Spleen (tissue), 7 donors: ENCODE results near the gene NUP155.
"Not testable (repeated sequence)": the region's sequence is repeated elsewhere in the genome, so short reads cannot be mapped to it uniquely, and the experiment has no call there.

Experiments
- CTCF ChIP-seq, 11 experiments: fragments of 200-600 bp in 7 of 11; fragments of 450-650 bp in 4 of 11; sonication (generic) in 4 of 11; IDR thresholded peaks in 8 of 11; conservative IDR thresholded peaks in 3 of 11; 1 replicate in 7 of 11; 2 replicates in 4 of 11; pipeline versions ENCODE4 v1.4.0 to v1.8.0; 2016 to 2021; ENCODE audit warnings: antibody characterized with exemption in 11 of 11, inconsistent platforms in 4 of 11, mild to moderate bottlenecking in 1 of 11
- POLR2A ChIP-seq, 3 donors: fragments of 450-650 bp; IDR thresholded peaks; one replicate each; pipeline ENCODE4 v1.5.1; 2017; ENCODE audit warnings: antibody characterized with exemption in 3 of 3, mild to moderate bottlenecking in 1 of 3
- POLR2AphosphoS5 ChIP-seq, 3 donors: sonication (generic); formaldehyde crosslinking; IDR thresholded peaks; one replicate each; pipeline ENCODE4 v1.5.1; 2017; ENCODE audit warnings: antibody characterized with exemption in 3 of 3
- donor health status: DM: no; HTN: no; CAD: no; lungs with moderate emphysema.
- donor health status: DM: no; HTN: no; CAD: no.
- donor health status: DM: no; HTN: no; CAD: no.

GRCh38 chr5:37415456-37415855 is 44.5 kb upstream of the NUP155 start:
- not testable (repeated sequence) for TF ChIP-seq POLR2A (IDR thresholded peaks at IDR 0.05); CTCF (IDR thresholded peaks at IDR 0.05 in 8 of 11, conservative IDR thresholded peaks at IDR 0.05 in 3 of 11); POLR2AphosphoS5 (IDR thresholded peaks at IDR 0.05)
